ENCODE data around the gene KCNJ12. TPM values are rescaled to one million over a fixed set of nuclear protein-coding genes. Genes with fewer than 3 reads are reported as not detected.
"Not testable (repeated sequence)": the region's sequence is repeated elsewhere in the genome, so short reads cannot be mapped to it uniquely, and the experiment has no call there.

KCNJ12 gene
- total RNA-seq, 1 donor from 2014 or later, result 12.2 TPM

DNA sequence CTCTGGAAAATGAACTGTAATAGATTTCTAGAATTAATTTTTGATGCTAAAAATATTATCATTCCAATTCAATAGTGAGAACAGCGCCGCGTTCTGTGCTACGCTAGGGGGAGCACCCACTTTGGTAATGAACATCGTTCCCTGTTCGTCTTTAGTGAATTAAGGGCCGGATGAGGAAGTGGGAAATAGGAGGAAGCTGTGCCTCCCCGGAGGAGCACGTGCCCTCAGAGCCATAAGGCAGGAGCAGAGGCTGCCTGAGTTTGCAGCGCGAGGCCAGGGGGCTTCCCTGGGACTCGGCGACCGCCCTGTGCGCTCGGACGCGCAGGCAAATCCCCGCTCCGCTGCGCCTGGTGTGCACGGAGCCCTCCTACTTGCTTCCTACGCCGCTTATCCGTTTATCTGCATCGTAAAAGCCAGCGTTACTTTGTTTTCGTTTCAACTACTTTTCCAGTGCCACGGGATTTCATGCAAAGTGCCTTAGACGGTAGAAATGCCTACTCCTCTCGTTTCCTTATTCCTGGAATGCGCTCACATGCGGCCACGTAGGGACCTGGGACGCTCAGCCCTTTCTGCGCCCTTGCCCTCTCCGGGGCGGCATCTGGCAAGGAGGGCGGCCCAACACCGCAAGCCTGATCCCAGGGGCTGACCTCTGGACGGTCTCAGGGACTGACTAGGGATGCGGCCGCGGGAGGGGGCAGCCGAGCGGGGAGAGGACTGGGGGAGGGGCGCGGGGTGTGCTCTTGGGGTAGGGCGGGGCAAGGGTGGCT is 76.4 kb downstream of the KCNJ12 start:
- peak; percentile 77 for ATAC-seq (ENCODE audit: poor library complexity)
- DNase-seq, result peak; percentile 72
- intact Hi-C loops (cut with DNase I), result loop anchor here (5.0 to 10.0 kb wide), 3 partner anchors 138 to 325 kb away; partner anchors contain the start of genes DHRS7B and MAP2K3

DNA sequence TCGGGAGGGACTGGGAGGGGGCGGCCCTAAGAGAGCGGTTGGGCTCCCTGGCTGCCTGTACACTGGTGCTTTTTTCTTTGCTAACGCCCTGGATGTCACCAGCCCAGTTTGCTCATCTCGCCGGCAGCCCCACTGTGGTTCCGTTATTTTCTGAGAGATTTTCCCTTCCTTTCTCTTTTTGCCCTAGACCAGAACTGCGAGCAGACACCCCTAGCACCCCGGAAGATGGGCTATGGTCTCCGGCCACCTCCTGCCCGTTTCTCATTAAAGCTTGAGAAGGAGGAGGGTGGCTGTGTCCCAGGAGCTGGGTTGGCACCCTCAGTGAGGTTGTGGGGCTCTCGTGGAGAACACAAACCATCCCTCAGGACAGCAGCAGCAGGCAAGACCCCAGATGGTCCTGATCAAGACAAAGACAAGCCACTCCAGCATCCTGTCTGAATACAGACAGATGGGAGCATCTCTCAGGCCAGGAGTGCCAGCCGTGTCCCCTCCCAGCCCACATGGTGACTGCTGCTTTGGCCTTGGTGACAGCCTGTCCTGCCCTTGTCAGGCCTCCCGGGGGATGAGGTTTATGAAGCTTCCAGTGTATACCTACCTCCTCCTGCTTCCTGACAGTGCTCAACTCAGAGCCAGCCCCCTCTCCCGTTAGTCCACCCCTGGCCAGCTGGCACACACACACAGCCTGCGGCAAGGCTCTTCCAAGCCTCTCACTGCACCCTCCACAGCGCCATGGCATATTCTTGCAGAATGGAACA is 77.2 kb downstream of the KCNJ12 start:
- ATAC-seq (ENCODE audit: poor library complexity) (no peak), DNase-seq (no peak)
- intact Hi-C loops (cut with DNase I), result loop anchor here (5.0 to 10.0 kb wide), 3 partner anchors 139 to 326 kb away; partner anchors contain the start of genes DHRS7B and MAP2K3

DNA sequence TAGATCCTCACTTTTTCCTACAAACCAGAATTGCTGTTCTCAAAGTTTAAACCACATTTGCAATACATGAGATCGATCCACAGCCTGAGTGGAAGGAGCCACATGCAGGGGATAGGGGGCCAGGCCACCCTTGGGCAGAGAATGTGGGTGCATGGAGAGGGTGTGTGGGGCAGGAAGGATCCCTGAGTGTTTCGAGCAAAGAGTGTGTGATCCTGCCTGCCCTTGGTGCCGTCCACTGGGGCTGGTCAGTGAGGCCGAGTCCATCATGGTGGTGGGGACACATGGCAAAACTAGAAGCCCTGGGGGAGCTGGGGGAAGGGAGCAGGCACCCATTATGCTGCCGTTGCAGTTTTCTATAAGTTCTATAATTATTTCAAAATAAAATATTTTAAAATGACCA is 77.8 kb downstream of the KCNJ12 start:
- DNase-seq; ATAC-seq (ENCODE audit: poor library complexity): not testable (repeated sequence)
- intact Hi-C loops (cut with DNase I), result loop anchor here (5.0 to 10.0 kb wide), 3 partner anchors 139 to 327 kb away; partner anchors contain the start of genes DHRS7B and MAP2K3

DNA sequence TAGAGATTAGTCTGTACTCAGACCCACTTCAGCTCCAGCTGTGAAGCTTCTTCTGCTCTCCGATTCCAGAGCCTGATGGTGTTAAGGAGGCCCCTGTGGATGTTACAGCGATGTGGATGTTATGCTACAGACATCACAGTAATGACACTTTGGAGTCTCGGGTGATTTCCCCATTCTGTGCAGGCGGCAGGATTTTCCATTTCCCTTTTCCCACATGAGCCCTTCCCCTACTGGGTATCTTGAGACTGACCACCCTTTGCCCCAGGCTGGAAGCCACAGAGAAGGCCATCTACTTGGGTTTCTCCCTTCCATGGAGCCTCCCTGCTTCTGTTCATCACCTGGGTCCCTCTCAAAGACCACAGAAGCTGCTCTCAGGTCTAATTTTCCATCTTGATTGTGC is 78.3 kb downstream of the KCNJ12 start:
- no peak for ATAC-seq (ENCODE audit: poor library complexity)
- intact Hi-C loops (cut with DNase I), result loop anchor here (5.0 to 10.0 kb wide), 3 partner anchors 140 to 327 kb away; partner anchors contain the start of genes DHRS7B and MAP2K3
- no peak for DNase-seq

DNA sequence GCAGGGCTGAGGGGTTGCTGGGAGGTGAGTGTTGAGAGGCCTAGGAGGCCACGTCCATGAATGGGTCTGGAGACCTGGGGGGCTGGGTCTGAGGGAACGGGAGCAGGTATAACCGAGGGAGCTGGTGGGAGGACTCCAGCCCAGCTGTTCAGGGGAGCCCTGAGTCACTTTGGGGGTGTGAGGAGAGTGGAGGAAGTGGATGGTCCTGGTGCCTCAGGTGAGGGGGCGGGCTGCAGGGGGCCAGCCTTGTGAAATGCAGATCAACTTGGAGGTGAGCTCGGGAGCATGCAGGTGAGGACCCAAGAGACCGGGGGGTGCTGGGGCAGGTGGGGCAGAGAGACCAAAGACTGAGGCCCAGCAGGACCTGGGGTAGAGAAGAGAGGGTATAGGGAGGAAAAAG is 79.6 kb downstream of the KCNJ12 start:
- no peak for DNase-seq
- intact Hi-C loops (cut with DNase I), result loop anchor here (10.0 kb wide), 1 partner anchor 141 kb away; no protein-coding TSS in a partner anchor
- no peak for ATAC-seq (ENCODE audit: poor library complexity)

DNA sequence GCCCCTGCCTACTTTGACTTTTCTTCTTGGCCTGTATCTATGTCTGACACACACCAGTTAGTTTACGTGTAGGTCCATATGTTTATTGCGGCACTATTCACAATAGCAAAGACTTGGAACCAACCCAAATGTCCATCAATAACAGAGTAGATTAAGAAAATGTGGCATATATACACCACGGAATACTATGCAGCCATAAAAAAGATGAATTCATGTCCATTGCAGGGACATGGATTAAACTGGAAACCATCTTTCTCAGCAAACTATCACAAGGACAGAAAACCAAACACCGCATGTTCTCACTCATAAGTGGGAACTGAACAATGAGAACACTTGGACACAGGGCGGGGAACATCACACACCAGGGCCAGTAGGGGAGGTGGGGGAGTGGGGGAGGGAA is 80.3 kb downstream of the KCNJ12 start:
- intact Hi-C loops (cut with DNase I), result loop anchor here (10.0 kb wide), 1 partner anchor 142 kb away; no protein-coding TSS in a partner anchor
- not testable (repeated sequence) for DNase-seq; ATAC-seq (ENCODE audit: poor library complexity)

DNA sequence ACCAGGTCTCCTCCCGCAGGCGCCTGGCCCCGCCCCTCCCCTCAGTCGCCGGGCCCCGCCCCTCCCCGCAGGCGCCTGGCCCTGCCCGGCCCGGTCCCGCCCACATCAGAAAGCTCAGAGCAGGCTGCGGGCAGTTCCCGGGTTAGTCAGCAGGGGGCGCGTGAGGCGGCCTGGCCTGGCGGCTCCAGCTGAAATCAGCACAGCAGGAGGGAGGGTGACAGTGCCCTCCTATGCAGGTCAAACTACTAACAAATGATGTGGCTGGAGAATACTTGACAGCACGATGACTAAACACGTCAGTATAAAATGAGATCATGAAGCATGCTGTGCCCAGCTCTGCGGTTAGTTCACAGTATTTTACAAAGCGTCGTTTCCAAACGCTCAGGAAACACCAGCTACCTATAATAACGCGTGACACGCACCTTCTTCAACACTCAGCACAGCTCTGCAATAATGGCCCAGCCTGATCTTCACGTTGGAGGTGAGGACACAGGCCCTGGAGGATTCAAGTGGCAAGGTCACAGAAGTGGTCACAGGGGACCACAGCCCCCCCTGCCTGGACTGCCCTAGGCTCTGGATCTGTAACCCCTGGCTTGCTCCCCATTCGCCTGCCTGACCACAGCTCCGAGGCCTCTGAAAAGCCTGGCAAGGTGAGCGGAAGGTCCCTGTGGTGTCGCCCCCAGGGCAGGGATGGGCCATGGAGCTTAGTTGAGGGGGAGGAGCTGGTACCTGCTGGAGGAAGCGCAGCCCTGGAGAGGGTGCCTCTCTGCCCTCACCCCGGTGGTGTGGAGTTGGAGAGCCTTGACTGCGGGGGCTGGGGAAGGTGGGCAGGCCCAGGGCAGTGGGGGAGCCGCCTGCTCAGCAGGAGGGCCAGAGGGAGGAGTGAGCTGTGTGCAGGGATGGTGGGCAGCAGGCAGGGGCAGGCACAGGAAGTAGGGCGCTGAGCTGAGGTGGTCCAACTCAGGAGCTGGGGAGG is 81.2 kb downstream of the KCNJ12 start:
- intact Hi-C loops (cut with DNase I), result loop anchor here (1.0 to 10.0 kb wide), 2 partner anchors 54 to 143 kb away; no protein-coding TSS in a partner anchor
- peak; percentile 97 for ATAC-seq (ENCODE audit: poor library complexity)
- DNase-seq, result peak; percentile 94

DNA sequence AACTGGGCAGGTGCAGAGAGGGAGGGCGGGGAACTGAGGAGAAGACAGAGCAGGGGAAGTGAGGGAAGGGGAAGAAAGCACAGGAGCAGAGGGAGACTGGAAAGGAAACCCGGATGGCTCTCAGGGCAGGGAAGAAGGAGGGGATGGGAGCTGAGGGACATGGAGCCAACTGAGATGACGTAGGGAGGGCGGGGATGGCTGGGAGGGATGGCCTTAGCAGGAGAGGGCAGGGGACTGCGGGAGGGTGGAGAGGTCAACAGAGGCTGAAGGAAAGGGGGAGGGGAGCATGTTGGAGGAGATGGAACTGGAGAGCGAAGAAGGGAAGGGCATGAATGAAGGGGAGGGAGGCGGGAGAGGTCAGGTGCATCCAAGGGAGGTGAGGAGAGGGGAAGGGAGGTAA is 81.9 kb downstream of the KCNJ12 start:
- intact Hi-C loops (cut with DNase I), result loop anchor here (10.0 kb wide), 1 partner anchor 143 kb away; no protein-coding TSS in a partner anchor
- ATAC-seq (ENCODE audit: poor library complexity), result no peak
- no peak for DNase-seq

DNA sequence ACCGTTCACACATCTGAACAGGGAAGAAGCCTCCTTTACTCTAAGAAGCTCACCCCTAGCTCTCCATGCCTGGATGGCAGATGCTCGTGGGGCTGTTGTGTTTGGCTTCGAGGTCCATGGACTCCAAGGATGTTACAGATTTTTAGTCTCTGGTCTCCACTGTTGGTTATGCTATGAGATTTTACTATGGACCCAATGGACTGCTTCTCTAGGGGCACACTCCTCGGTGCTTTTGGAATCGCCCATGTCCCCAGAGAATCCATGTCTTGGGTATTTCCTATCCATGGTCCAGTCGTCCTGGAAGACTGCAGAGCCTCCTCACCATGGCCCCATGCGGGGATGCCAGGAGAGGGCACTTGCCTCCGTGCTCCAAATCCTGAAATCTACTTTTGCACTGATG is 83.4 kb downstream of the KCNJ12 start:
- ATAC-seq (ENCODE audit: poor library complexity) (no peak), DNase-seq (no peak)
- intact Hi-C loops (cut with DNase I), result loop anchor here (10.0 kb wide), 1 partner anchor 145 kb away; no protein-coding TSS in a partner anchor

DNA sequence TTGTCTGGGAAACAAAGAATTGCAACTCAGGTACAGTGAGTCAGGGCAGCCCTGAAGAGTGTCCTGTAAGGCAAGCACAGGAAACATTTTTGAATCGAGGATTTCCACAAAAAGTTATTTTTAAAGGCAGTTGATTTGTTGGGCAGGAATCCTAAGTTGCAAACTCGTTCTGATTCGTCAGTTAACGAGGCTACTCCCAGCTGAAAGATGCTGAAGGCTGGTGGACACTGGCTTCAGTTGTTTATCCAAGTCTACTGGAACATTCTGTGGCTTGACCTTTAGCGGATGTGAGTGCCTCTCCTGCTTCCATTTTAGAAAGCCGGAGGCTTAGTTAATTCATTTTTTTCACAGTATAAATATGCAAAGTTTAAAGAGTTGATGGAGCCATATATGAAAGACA is 84.2 kb downstream of the KCNJ12 start:
- intact Hi-C loops (cut with DNase I), result no loop called here
- ATAC-seq (ENCODE audit: poor library complexity) (no peak), DNase-seq (no peak)

DNA sequence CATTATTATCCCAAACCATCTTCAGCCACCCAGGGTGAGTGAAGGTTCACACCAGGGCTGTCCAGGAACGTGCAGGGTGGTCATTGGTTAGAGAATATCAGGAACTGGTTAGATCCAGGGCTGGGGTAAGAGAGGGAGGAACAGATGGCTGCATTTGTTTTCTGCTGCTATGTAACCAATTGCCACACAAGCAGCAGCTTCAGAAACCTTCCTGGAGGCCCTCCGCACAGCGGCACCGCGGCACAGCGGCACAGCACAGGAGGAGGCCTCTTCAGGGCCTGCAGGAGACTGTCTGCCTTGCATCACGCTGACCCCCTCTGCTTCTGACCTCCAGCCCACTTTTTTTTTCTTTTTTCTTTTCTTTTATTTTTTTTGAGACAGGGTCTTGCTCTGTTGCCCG is 86.1 kb downstream of the KCNJ12 start:
- intact Hi-C loops (cut with DNase I), result no loop called here
- ATAC-seq (ENCODE audit: poor library complexity), result no peak
- DNase-seq, result no peak

DNA sequence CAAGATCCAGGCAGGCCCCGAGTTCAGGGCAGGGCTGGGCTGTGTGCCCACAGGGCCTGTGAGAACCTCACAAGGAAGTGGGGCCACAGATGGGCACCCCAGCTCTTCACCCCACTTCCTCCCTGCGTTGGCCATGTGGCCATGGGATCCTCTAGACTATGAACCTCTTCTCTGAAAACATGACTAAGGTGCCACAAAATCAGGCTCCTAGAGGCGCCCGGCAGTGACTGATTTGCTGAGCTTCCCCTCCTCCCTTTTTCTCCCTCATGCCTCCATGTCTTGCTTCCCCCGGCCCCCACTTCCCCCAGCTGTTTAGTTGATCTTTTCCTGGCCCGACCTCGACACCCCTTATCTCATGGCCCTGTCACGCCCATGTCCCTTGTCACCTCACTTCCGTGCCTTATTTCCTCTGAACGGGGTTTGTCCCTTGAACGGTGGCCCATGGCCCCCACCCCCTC is 87.1 kb downstream of the KCNJ12 start:
- DNase-seq (no peak), ATAC-seq (ENCODE audit: poor library complexity) (no peak)
- intact Hi-C loops (cut with DNase I), result no loop called here

DNA sequence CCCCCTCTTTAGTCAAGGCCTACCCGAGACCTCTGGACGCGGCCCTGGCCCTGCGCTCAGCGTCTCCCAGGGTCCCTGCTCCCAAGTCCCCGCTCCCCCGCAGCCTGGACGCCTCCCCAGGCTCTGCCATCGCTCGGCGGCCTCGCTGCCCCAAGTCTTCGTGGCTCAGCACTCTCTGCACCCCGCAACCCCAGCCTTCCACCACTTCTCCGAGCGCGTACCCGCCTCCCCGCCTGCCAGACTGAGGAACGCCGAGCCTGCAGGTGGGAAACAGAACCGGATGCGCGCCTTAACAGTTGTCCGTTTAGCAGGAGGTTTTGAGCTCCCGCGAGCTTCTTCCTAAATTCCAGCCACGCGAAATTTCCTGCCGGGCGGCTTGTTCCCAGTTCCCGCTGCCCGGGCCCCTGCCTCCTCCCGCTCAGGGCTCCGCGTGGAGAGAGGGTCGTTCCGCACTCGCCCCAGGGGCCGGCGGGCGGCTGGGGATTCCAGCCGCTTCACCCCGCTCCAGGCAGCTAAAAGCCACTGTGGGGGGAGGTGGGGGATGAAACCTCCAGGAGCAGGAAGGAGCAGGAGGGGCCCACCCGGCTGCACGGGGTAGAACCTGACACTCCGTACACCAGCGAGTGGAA is 87.7 kb downstream of the KCNJ12 start:
- ATAC-seq (ENCODE audit: poor library complexity) (no peak), DNase-seq (no peak)
- intact Hi-C loops (cut with DNase I), result no loop called here

DNA sequence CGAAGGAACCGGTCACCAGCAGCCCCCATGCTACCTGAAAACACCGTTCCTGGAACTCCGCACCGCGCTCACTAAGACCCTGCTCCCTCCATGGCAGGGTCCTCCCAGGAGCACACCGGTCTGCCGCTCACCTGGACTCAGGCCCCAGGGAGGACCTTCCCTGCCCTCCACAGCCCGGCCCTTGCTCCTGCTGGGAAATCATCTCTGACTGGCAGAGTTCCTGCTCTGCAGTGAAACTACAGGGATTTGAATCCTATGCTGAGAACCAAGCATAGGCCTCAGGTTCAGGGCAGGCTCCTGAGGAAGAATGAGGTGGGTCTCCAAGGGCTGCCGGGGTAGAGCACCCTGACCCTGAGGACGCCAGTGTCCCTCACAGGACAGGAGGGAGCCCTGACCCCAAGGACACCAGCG is 88.5 kb downstream of the KCNJ12 start:
- DNase-seq, result no peak
- intact Hi-C loops (cut with DNase I), result no loop called here
- no peak for ATAC-seq (ENCODE audit: poor library complexity)

DNA sequence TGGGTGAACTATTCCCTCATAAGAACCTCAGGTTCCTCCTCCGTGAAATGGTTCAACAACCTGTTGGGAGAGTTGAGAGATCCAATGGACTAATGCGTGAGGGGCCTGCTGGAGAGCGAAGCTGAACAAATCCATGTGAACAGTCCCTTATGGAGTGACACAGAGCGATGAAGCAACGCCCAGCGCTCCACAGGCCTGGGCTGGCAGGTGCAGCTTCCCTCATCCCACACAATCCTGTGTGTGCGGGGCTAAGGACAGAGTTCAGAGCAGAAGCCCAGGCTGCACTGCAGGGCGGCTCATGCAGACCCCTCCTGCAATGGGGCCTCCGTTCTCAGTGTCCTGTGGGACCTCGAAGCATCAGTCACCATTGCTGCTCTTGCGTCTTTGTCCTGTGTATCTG is 90.4 kb downstream of the KCNJ12 start:
- ATAC-seq (ENCODE audit: poor library complexity) (no peak), DNase-seq (no peak)
- intact Hi-C loops (cut with DNase I), result no loop called here

DNA sequence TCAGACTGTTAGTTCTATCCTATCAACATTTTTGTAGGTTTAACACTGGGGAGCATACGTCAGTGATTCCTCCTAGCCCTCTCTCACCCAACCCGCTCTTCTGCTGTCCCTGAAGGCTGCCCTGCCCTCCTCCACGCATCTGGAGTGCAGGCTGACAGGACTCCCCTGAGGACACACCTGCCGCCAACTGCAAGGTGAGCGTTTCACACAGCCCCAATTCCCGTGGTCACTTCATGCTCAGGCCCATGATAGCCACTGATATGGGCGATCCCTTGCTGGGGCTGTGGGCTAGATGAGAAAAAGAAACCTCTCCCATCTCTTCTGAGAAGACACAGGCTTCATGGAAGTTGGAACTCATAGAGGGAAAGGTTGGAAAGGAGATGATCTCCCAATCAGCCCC is 91.0 kb downstream of the KCNJ12 start:
- DNase-seq (no peak), ATAC-seq (ENCODE audit: poor library complexity) (no peak)
- intact Hi-C loops (cut with DNase I), result no loop called here

DNA sequence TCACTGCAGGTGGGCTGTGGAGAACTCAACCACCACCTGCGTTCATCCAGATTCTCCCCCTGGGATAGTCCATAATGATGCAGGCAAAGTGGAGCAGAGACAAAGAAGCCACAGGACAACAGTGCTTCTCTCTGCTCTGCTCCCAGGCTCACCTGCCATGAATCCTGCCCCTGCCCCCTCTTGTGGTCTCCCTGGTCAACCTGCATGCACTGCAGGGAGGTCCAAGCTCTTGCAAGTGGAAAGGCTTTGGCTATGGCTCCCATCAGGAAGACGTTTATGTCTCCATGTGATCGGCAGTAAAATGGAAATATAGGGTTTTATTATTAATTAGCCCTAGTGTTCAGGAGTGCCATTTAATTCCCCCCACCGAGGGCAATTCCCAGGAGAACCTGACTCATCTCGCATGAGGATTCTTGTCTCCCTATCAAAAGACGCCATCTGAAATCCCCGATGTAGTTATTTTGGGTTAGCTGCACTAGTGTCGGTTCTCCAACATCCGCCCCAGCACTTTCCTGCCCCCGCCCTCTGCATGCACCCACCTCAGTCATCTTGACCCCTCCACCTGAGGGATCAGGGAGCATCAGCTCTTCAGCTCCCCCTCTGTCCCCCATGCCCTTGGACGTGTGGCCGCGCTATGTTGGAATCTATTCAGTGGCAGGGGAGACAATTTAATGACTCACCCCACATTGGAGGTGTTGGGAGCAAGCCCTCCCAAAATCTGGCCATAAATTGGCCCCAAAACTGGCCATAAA is 91.8 kb downstream of the KCNJ12 start:
- intact Hi-C loops (cut with DNase I), result no loop called here
- ATAC-seq (ENCODE audit: poor library complexity), result no peak
- DNase-seq, result no peak

Measured in Right ventricle myocardium superior (tissue), 1 donor.